HepG2 (cell line): ENCODE data around the gene ADAMTSL4. TPM values are rescaled to one million over a fixed set of nuclear protein-coding genes. Genes with fewer than 3 reads are reported as not detected.

Source experiments
- IRF1 ChIP-seq: sonication (generic); formaldehyde crosslinking; IDR thresholded peaks from 2 replicates; pipeline ENCODE4 v1.4.0; 2020; ENCODE audit warnings: low read depth, mild to moderate bottlenecking, missing genetic modification reagents
- KIAA2018 ChIP-seq: sonication (generic); formaldehyde crosslinking; IDR thresholded peaks from 2 replicates; pipeline ENCODE4 v1.5.0; 2020; ENCODE audit warnings: mild to moderate bottlenecking, missing genetic modification reagents, borderline replicate concordance
- NKX3-1 ChIP-seq: sonication (generic); formaldehyde crosslinking; IDR thresholded peaks from 2 replicates; pipeline ENCODE4 v1.5.0; 2020; ENCODE audit warnings: missing genetic modification reagents
- PHF8 ChIP-seq: sonication (generic); formaldehyde crosslinking; IDR thresholded peaks from 2 replicates; pipeline ENCODE4 v1.5.0; 2020; ENCODE audit warnings: missing genetic modification reagents
- TFDP1 ChIP-seq: IDR thresholded peaks from 2 replicates; pipeline ENCODE4 v1.6.1; 2016; ENCODE audit warnings: missing compliant biosample characterization, missing genetic modification reagents, borderline replicate concordance
- ZBTB42 ChIP-seq: sonication (generic); formaldehyde crosslinking; IDR thresholded peaks from 2 replicates; pipeline ENCODE4 v1.5.0; 2020; ENCODE audit warnings: mild to moderate bottlenecking, missing genetic modification reagents
- ZNF142 ChIP-seq: sonication (generic); formaldehyde crosslinking; IDR thresholded peaks from 2 replicates; pipeline ENCODE4 v1.4.0; 2020; ENCODE audit warnings: missing genetic modification reagents
- ZNF331 ChIP-seq: sonication (generic); formaldehyde crosslinking; IDR thresholded peaks from 2 replicates; pipeline ENCODE4 v1.4.0; 2020; ENCODE audit warnings: missing genetic modification reagents
- ZNF547 ChIP-seq: sonication (generic); formaldehyde crosslinking; IDR thresholded peaks from 2 replicates; pipeline ENCODE4 v1.5.1; 2020; ENCODE audit warnings: mild to moderate bottlenecking, missing genetic modification reagents
- ZNF777 ChIP-seq: sonication (generic); formaldehyde crosslinking; IDR thresholded peaks from 2 replicates; pipeline ENCODE4 v1.4.0; 2020; ENCODE audit warnings: missing genetic modification reagents
- ZNF816 ChIP-seq: sonication (generic); formaldehyde crosslinking; IDR thresholded peaks from 2 replicates; pipeline ENCODE4 v1.8.0; 2022; ENCODE audit warnings: missing genetic modification reagents, mild to moderate bottlenecking, borderline replicate concordance
- polyA plus RNA-seq, 8 experiments: library from polyadenylated mRNA; depleted of rRNA in 3 of 8; stranded (reverse) in 7 of 8; unstranded in 1 of 8; fragments of >200 nt; fragmentation: Illumina TruSeq in 4 of 8; extraction: Trizol in 4 of 8; gene quantifications; 2 replicates each; pipeline versions ENCODE4 v1.2.1 to v1.2.3, GENCODE V29; 2011 to 2016; ENCODE audit warnings: low read depth in 4 of 8, missing spikeins in 1 of 8, mixed read lengths in 1 of 8; ENCODE audit not compliant: insufficient read depth in 1 of 8
- total RNA-seq, 5 experiments: library from RNA; depleted of rRNA; stranded (reverse); fragments of >200 nt; fragmentation: Illumina TruSeq; extraction: Trizol; gene quantifications; 2 replicates each; pipeline ENCODE4 v1.2.3, GENCODE V29; 2016; ENCODE audit warnings: low read depth in 1 of 5

The ADAMTSL4 gene
- total and polyA plus RNA-seq, 2 of the 13 experiments (the other 11 are each of a cell fraction or from before 2014, with no cell fraction given) = 3.9 to 16.4 TPM

- TF ChIP-seq IRF1 (CRISPR knock-in tag) (no peak), NKX3-1 (0 out of 2 replicates have a peak, but pooled peaks have one; percentile 79), ZNF331 (CRISPR knock-in tag) (peak; percentile 15; the same call in 1 of the 2 replicates), ZNF816 (CRISPR knock-in tag) (no peak), PHF8 (peak; percentile 52; the same call in 1 of the 2 replicates), ZNF547 (CRISPR knock-in tag) (peak; percentile 49; the same call in 1 of the 2 replicates), ZNF777 (CRISPR knock-in tag) (peak; percentile 97), ZNF142 (CRISPR knock-in tag) (peak; percentile 25; the same call in 1 of the 2 replicates), ZBTB42 (CRISPR knock-in tag) (0 out of 2 replicates have a peak, but pooled peaks have one; percentile 46), KIAA2018 (no peak), TFDP1 (CRISPR knock-in tag) (peak; percentile 43; the same call in 1 of the 2 replicates)
Measured at GRCh38 chr1:150548632-150549495, at the start of gene ADAMTSL4 (continued).
